Uterus (tissue), 4 donors: ENCODE measurements around the gene C2orf74. TPM values are rescaled to one million over a fixed set of nuclear protein-coding genes. Genes with fewer than 3 reads are reported as not detected.
"Not testable (repeated sequence)": the region's sequence is repeated elsewhere in the genome, so short reads cannot be mapped to it uniquely, and the experiment has no call there.

Experiments used
- DNase-seq, 2 donors: peaks; one replicate each; pipeline ENCODE4 v3.0.0-alpha.2; 2019 to 2020
- H3K27ac ChIP-seq, 2 donors: fragments of 200-600 bp; sonication (generic); 1 replicate in 1 of 2; 2 replicates in 1 of 2; pipeline ENCODE4 v1.5.1; 2016 to 2018
- H3K27me3 ChIP-seq, 2 donors: fragments of 200-600 bp; sonication (generic); one replicate each; pipeline ENCODE4 v1.5.1; 2018 to 2019; ENCODE audit warnings: control low read depth in 1 of 2
- H3K36me3 ChIP-seq, 2 donors: fragments of 200-600 bp; sonication (generic); one replicate each; pipeline ENCODE4 v1.5.1; 2019; ENCODE audit warnings: control low read depth in 1 of 2
- H3K4me1 ChIP-seq, 2 donors: fragments of 200-600 bp; sonication (generic); one replicate each; pipeline ENCODE4 v1.5.1; 2018 to 2019; ENCODE audit warnings: control low read depth in 1 of 2
- H3K4me3 ChIP-seq, 2 donors: fragments of 200-600 bp; sonication (generic); 1 replicate in 1 of 2; 2 replicates in 1 of 2; pipeline ENCODE4 v1.5.1; 2018 to 2019; ENCODE audit warnings: mild to moderate bottlenecking in 1 of 2
- H3K9me3 ChIP-seq, 2 donors: fragments of 200-600 bp; sonication (generic); one replicate each; pipeline ENCODE4 v1.5.1; 2019; ENCODE audit warnings: control low read depth in 1 of 2
- CTCF ChIP-seq, 4 experiments: fragments of 200-600 bp in 2 of 4; fragments of 450-650 bp in 2 of 4; sonication (generic) in 2 of 4; IDR thresholded peaks; one replicate each; pipeline ENCODE4 v1.5.1; 2016 to 2019; ENCODE audit warnings: antibody characterized with exemption in 4 of 4, mild to moderate bottlenecking in 2 of 4, moderate library complexity in 1 of 4
- POLR2A ChIP-seq, 2 donors: fragments of 450-650 bp; IDR thresholded peaks; one replicate each; pipeline ENCODE4 v1.6.1; 2016; ENCODE audit warnings: antibody characterized with exemption in 2 of 2, mild to moderate bottlenecking in 1 of 2, moderate library complexity in 1 of 2
- intact Hi-C: fragments of 100-400 bp; cut with DNase I; formaldehyde crosslinking; loops from one replicate; pipeline ENCODE4 v1.15.1; 2023; ENCODE audit warnings: low total_unique reads
- total RNA-seq, 4 donors: library from RNA; depleted of rRNA in 3 of 4; stranded (reverse); fragments of >200 nt in 3 of 4; gene quantifications; one replicate each; pipeline versions ENCODE4 v1.1.0 to v1.2.4, GENCODE V29; 2014 to 2023
- donor health status: DM: yes; HTN: yes; CAD: no.

The C2orf74 gene
- total RNA-seq, 4 donors from 2014 or later, result 5.7 to 50.9 (median 13.6) TPM

GRCh38 chr2:61125798-61126197, 36.2 kb upstream of the C2orf74 start:
- no peaks in the 10 kb centered on the region for H3K4me1 ChIP-seq
- TF ChIP-seq POLR2A (IDR thresholded peaks at IDR 0.05) (no peak), CTCF (IDR thresholded peaks at IDR 0.05) (no peak)
- H3K4me3 ChIP-seq, result no peak overlapping the region
- no peaks in the 10 kb centered on the region for H3K36me3 ChIP-seq
- no peak overlapping the region for H3K27ac ChIP-seq
- intact Hi-C loops, result no loop called here
- H3K9me3 ChIP-seq, result no peaks in the 10 kb centered on the region
- no peak for DNase-seq
- no peaks in the 10 kb centered on the region for H3K27me3 ChIP-seq

GRCh38 chr2:61128122-61128521, 33.9 kb upstream of the C2orf74 start:
- H3K4me1 ChIP-seq, H3K9me3 ChIP-seq, H3K4me3 ChIP-seq, H3K27me3 ChIP-seq, DNase-seq, H3K36me3 ChIP-seq, intact Hi-C loops, H3K27ac ChIP-seq: not testable (repeated sequence)

- intact Hi-C loops, result no loop called here
- Histone ChIP-seq H3K36me3 (no peaks in the 10 kb centered on the region), H3K4me1 (no peaks in the 10 kb centered on the region), H3K9me3 (no peaks in the 10 kb centered on the region), H3K27me3 (no peaks in the 10 kb centered on the region), H3K27ac (no peak overlapping the region), H3K4me3 (no peak overlapping the region)
- no peak for DNase-seq
- TF ChIP-seq CTCF (IDR thresholded peaks at IDR 0.05) (no peak), POLR2A (IDR thresholded peaks at IDR 0.05) (no peak)
Measured at GRCh38 chr2:61134141-61134540, 27.8 kb upstream of the C2orf74 start.

GRCh38 chr2:61135510-61135909, 26.5 kb upstream of the C2orf74 start:
- Histone ChIP-seq H3K27ac (no peak overlapping the region), H3K9me3 (no peaks in the 10 kb centered on the region), H3K4me3 (no peak overlapping the region), H3K27me3 (no peaks in the 10 kb centered on the region), H3K36me3 (no peaks in the 10 kb centered on the region), H3K4me1 (no peaks in the 10 kb centered on the region)
- TF ChIP-seq POLR2A (IDR thresholded peaks at IDR 0.05) (no peak), CTCF (IDR thresholded peaks at IDR 0.05) (peak; percentile 31 to 40 (median 34))
- intact Hi-C loops, result no loop called here
- no peak for DNase-seq

GRCh38 chr2:61138859-61139258, 23.1 kb upstream of the C2orf74 start:
- Histone ChIP-seq H3K9me3 (no peaks in the 10 kb centered on the region), H3K27ac (no peak overlapping the region), H3K4me1 (no peaks in the 10 kb centered on the region), H3K36me3 (no peaks in the 10 kb centered on the region), H3K4me3 (no peak overlapping the region), H3K27me3 (no peaks in the 10 kb centered on the region)
- intact Hi-C loops, result no loop called here
- TF ChIP-seq POLR2A (IDR thresholded peaks at IDR 0.05), result no peak
- no peak for TF ChIP-seq CTCF (IDR thresholded peaks at IDR 0.05)
- DNase-seq, result no peak

- H3K27ac ChIP-seq, result no peak overlapping the region
- no peaks in the 10 kb centered on the region for H3K4me1 ChIP-seq
- DNase-seq, result no peak
- H3K4me3 ChIP-seq, result no peak overlapping the region
- H3K36me3 ChIP-seq, result no peaks in the 10 kb centered on the region
- no peaks in the 10 kb centered on the region for H3K9me3 ChIP-seq
- H3K27me3 ChIP-seq, result no peaks in the 10 kb centered on the region
- no peak for TF ChIP-seq POLR2A (IDR thresholded peaks at IDR 0.05)
- no peak for TF ChIP-seq CTCF (IDR thresholded peaks at IDR 0.05)
- intact Hi-C loops, result no loop called here
Measured at GRCh38 chr2:61141151-61141550, 20.8 kb upstream of the C2orf74 start.
